Liver (tissue), 3 donors: Measurements from ENCODE around the gene TNFAIP1.

Experiments used
- ATF3 ChIP-seq: IDR thresholded peaks from 2 replicates; pipeline ENCODE4 v1.6.1; 2016; ENCODE audit warnings: antibody characterized with exemption
- CTCF ChIP-seq: fragments of 150-350 bp; IDR thresholded peaks from 2 replicates; pipeline ENCODE4 v1.5.1; 2017; ENCODE audit warnings: improper control_type of control experiment, low read depth, low read length; ENCODE audit not compliant: missing input control
- EGR1 ChIP-seq, 2 donors: IDR thresholded peaks; 2 replicates each; pipeline ENCODE4 v1.6.1; 2016 to 2018; ENCODE audit warnings: antibody characterized with exemption in 2 of 2, low read depth in 2 of 2
- FOXA1 ChIP-seq: IDR thresholded peaks from 2 replicates; pipeline ENCODE4 v1.6.1; 2016; ENCODE audit warnings: antibody characterized with exemption
- HNF4A ChIP-seq, 2 donors: conservative IDR thresholded peaks; 2 replicates each; pipeline ENCODE4 v1.6.1; 2016; ENCODE audit warnings: antibody characterized with exemption in 2 of 2, mild to moderate bottlenecking in 2 of 2
- JUND ChIP-seq, 2 donors: IDR thresholded peaks; 2 replicates each; pipeline ENCODE4 v1.6.1; 2016; ENCODE audit warnings: antibody characterized with exemption in 2 of 2
- MAX ChIP-seq: IDR thresholded peaks from 2 replicates; pipeline ENCODE4 v1.6.1; 2016; ENCODE audit warnings: antibody characterized with exemption
- REST ChIP-seq: IDR thresholded peaks from 2 replicates; pipeline ENCODE4 v1.6.1; 2016; ENCODE audit warnings: antibody characterized with exemption, mild to moderate bottlenecking
- RXRA ChIP-seq, 2 donors: IDR thresholded peaks; 2 replicates each; pipeline ENCODE4 v1.6.1; 2017 to 2018; ENCODE audit warnings: antibody characterized with exemption in 2 of 2, mild to moderate bottlenecking in 1 of 2
- SP1 ChIP-seq: IDR thresholded peaks from 2 replicates; pipeline ENCODE4 v1.6.1; 2018; ENCODE audit warnings: antibody characterized with exemption, mild to moderate bottlenecking
- TAF1 ChIP-seq: conservative IDR thresholded peaks from 2 replicates; pipeline ENCODE4 v1.6.1; 2016; ENCODE audit warnings: antibody characterized with exemption, mild to moderate bottlenecking
- YY1 ChIP-seq: IDR thresholded peaks from 2 replicates; pipeline ENCODE4 v1.6.1; 2016; ENCODE audit warnings: antibody characterized with exemption, mild to moderate bottlenecking
- donor health status: healthy.
- donor health status: healthy.

DNA sequence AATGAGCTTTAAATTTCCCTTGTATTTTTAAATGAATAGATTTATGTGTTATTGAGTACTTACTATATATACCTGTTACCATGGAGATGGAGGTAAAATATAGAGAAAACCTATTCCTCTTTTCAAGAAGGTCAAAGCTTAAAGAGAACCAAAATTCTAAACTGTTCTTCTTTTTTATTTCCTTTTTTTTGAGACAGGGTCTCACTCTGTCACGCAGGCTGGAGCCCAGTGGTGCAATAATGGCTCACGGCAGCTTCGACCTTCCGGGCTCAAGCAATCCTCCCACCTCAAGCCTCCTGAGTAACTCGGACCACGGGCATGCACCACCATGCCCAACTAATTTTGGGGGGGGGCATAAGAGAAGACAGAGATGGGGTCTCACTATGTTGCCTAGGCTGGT, 41.6 kb upstream of the TNFAIP1 start:
- TF ChIP-seq CTCF (no peak), HNF4A (conservative IDR thresholded peaks at IDR 0.05) (no peak), JUND (IDR thresholded peaks at IDR 0.05) (no peak), ATF3 (no peak), REST (no peak), MAX (no peak), SP1 (no peak), RXRA (IDR thresholded peaks at IDR 0.05) (no peak), YY1 (no peak), EGR1 (IDR thresholded peaks at IDR 0.05; ENCODE audit: low read depth in 2 of 2) (no peak), FOXA1 (no peak), TAF1 (no peak)
